Natural killer cell (primary cell): ENCODE measurements around the gene KDM4F. TPM values are rescaled to one million over a fixed set of nuclear protein-coding genes. Genes with fewer than 3 reads are reported as not detected.
A peak's percentile ranks its signal among the peaks of the same experiment; 100 is the strongest.

Experiments used
- ATAC-seq, 3 donors: fragments of 150-1000 bp in 2 of 3; fragments of 200-7000 bp in 1 of 3; cut with Tn5 transposase; 1 replicate in 1 of 3; 2 replicates in 2 of 3; pipeline ENCODE4 v1.10.0; 2021; ENCODE audit warnings: mild to moderate bottlenecking in 2 of 3, moderate library complexity in 2 of 3
- DNase-seq, 2 donors: peaks; one replicate each; pipeline versions ENCODE4 v3.0.0 to v3.0.0-alpha.2; 2013 to 2021; ENCODE audit warnings: mixed read lengths in 1 of 2
- H3K27ac ChIP-seq: one replicate; pipeline ENCODE4 v1.5.1; 2013; ENCODE audit warnings: mild to moderate bottlenecking, low read length
- H3K27me3 ChIP-seq: one replicate; pipeline ENCODE4 v1.6.1; 2013; ENCODE audit warnings: low read length; ENCODE audit not compliant: control insufficient read depth, insufficient read depth
- H3K36me3 ChIP-seq: one replicate; pipeline ENCODE4 v1.6.1; 2013; ENCODE audit warnings: low read length; ENCODE audit not compliant: control insufficient read depth, insufficient read depth
- H3K4me1 ChIP-seq: one replicate; pipeline ENCODE4 v1.6.1; 2013; ENCODE audit warnings: low read length; ENCODE audit not compliant: control insufficient read depth, insufficient read depth
- H3K4me3 ChIP-seq: one replicate; pipeline ENCODE4 v1.5.1; 2013; ENCODE audit warnings: low read length
- H3K9me3 ChIP-seq: one replicate; pipeline ENCODE4 v1.6.1; 2013; ENCODE audit warnings: low read length; ENCODE audit not compliant: control insufficient read depth, insufficient read depth
- H3K27ac Mint-ChIP-seq, 2 donors: one replicate each; pipeline ENCODE4 v1.8.0; 2022; ENCODE audit warnings: mild to moderate bottlenecking in 2 of 2, mixed read lengths in 2 of 2, moderate library complexity in 1 of 2
- H3K27me3 Mint-ChIP-seq, 2 donors: one replicate each; pipeline ENCODE4 v1.8.0; 2022; ENCODE audit warnings: low read depth in 2 of 2, mixed read lengths in 2 of 2
- H3K36me3 Mint-ChIP-seq: one replicate; pipeline ENCODE4 v1.8.0; 2022; ENCODE audit warnings: mixed read lengths
- H3K4me1 Mint-ChIP-seq, 2 donors: one replicate each; pipeline ENCODE4 v1.8.0; 2022; ENCODE audit warnings: mixed read lengths in 2 of 2
- H3K4me3 Mint-ChIP-seq: one replicate; pipeline ENCODE4 v1.8.0; 2022; ENCODE audit warnings: mild to moderate bottlenecking, moderate library complexity, mixed read lengths
- H3K9me3 Mint-ChIP-seq, 2 donors: one replicate each; pipeline ENCODE4 v1.8.0; 2022; ENCODE audit warnings: mixed read lengths in 2 of 2
- WGBS: methylation state at CpG from one replicate; pipeline ENCODE4 v1.1.7; 2013; ENCODE audit warnings: missing lambda C conversion rate; ENCODE audit not compliant: insufficient coverage; 5-methylcytosine and 5-hydroxymethylcytosine counted together
- intact Hi-C: fragments of 100-400 bp; cut with micrococcal nuclease; formaldehyde crosslinking; loops from one replicate; pipeline ENCODE4 v1.14.2; 2022
- total RNA-seq, 4 donors: library from RNA; stranded (reverse); fragments of 120-200 nt in 1 of 4; gene quantifications; one replicate each; pipeline versions ENCODE4 v1.2.3 to v1.2.4, GENCODE V29; 2013 to 2022
- TF ChIP-seq, protein P1 (sequence below): fragments of 200-600 bp; IDR thresholded peaks from one replicate; pipeline ENCODE4 v1.8.0; 2022; ENCODE audit warnings: antibody characterized with exemption

Gene KDM4F
- total RNA-seq, 3 donors from 2014 or later (not counting 1 experiment from before 2014, with no cell fraction given), result not detected

DNA sequence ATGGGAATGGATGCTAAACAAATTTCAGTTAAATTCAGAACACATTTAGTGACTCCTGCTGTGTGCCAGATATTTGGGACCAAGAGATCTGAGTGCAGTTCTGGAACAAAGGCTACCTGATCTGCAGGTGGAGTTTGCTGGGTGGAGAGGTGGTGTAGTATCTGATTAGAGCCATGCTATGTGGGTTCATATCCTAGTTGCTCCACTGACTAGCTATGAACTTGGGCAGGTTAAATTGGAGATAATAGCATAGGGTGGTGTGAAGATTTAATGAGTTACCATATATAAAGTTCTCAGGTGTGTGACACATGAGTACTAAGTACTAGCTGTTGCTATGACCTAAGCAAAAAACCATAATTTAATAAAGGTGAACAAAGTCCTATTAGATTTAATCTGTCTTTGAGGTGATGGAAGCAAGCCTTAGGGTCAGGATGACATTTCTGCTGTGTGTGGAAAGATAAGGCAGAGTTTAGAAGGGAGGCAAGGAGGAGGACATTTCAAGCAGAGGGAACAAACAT is 42.5 kb downstream of the KDM4F start:
- H3K36me3 ChIP-seq, result no peaks in the 10 kb centered on the region
- H3K4me1 ChIP-seq, result peaks cover 21% of the 10 kb centered on the region
- intact Hi-C loops, result no loop called here
- Mint-ChIP-seq H3K4me1 (peaks cover 48 to 50% of the 10 kb centered on the region in 2 donors), H3K27me3 (no peaks in the 10 kb centered on the region), H3K36me3 (no peaks in the 10 kb centered on the region), H3K4me3 (peak overlapping the region; percentile 33), H3K9me3 (no peaks in the 10 kb centered on the region), H3K27ac (no peak overlapping the region)
- H3K4me3 ChIP-seq, result no peak overlapping the region
- no peaks in the 10 kb centered on the region for H3K9me3 ChIP-seq
- DNase-seq, result no peak
- no peaks in the 10 kb centered on the region for H3K27me3 ChIP-seq
- no peak overlapping the region for H3K27ac ChIP-seq
- TF ChIP-seq, protein P1, sequence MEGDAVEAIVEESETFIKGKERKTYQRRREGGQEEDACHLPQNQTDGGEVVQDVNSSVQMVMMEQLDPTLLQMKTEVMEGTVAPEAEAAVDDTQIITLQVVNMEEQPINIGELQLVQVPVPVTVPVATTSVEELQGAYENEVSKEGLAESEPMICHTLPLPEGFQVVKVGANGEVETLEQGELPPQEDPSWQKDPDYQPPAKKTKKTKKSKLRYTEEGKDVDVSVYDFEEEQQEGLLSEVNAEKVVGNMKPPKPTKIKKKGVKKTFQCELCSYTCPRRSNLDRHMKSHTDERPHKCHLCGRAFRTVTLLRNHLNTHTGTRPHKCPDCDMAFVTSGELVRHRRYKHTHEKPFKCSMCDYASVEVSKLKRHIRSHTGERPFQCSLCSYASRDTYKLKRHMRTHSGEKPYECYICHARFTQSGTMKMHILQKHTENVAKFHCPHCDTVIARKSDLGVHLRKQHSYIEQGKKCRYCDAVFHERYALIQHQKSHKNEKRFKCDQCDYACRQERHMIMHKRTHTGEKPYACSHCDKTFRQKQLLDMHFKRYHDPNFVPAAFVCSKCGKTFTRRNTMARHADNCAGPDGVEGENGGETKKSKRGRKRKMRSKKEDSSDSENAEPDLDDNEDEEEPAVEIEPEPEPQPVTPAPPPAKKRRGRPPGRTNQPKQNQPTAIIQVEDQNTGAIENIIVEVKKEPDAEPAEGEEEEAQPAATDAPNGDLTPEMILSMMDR, result no peak
- ATAC-seq, result no peak

DNA sequence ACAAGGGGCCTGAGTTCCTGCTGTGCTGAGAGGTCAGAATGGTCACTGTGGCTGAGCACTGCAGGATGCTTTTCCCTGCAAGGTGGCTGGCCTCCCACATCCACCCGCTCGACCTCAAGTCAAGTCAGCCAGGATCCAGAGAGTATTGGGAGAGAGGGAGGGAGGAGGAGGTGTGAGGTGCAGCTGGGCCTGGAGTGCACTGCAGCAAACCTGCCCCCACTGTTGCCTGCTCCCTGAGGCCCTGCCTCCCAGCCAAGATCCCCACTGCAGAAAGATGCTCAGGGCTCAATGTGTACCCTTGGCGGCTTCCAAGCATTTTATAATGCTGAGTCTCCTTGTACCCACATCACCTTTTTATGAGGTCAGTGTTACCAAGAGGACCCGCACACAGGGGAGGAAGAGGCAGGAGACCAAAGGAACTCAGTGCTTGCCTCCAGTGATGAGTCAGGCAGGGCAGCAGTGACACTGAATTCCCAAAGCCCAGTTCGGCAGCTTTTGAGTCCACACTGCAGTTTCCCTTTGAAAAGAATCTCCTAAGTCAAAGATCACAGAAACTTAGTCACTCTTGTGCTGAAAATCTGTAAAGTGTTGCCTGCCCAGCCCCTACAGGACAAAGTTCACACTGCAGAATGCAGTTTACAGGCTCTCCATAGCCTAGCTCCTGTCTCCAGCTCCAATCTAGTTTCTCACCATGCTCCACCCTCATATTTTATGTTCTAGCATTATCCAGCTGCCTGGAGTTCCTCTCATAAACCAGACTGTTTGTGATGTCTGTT is 43.5 kb downstream of the KDM4F start:
- DNase-seq (peak in 1 of 2 donors; percentile 52), ATAC-seq (no peak)
- Histone ChIP-seq H3K36me3 (no peaks in the 10 kb centered on the region), H3K4me1 (peaks cover 21% of the 10 kb centered on the region), H3K4me3 (no peak overlapping the region), H3K27ac (no peak overlapping the region), H3K27me3 (no peaks in the 10 kb centered on the region), H3K9me3 (no peaks in the 10 kb centered on the region)
- 56% methylated on average over 5 of the region's 5 CpGs for WGBS
- TF ChIP-seq, protein P1, result peak; percentile 34
- no peaks in the 10 kb centered on the region for H3K27me3 Mint-ChIP-seq
- H3K9me3 Mint-ChIP-seq, result no peaks in the 10 kb centered on the region
- H3K27ac Mint-ChIP-seq, result no peak overlapping the region
- H3K36me3 Mint-ChIP-seq, result no peaks in the 10 kb centered on the region
- peak overlapping the region; percentile 14 for H3K4me3 Mint-ChIP-seq
- intact Hi-C loops, result no loop called here
- H3K4me1 Mint-ChIP-seq, result peaks cover 50 to 53% of the 10 kb centered on the region in 2 donors

- no peaks in the 10 kb centered on the region for H3K36me3 ChIP-seq
- H3K4me1 Mint-ChIP-seq, result peaks cover 49 to 50% of the 10 kb centered on the region in 2 donors
- no peak for DNase-seq
- H3K9me3 Mint-ChIP-seq, result no peaks in the 10 kb centered on the region
- no peak for ATAC-seq
- peaks cover 19% of the 10 kb centered on the region for H3K4me1 ChIP-seq
- peak overlapping the region; percentile 14 for H3K4me3 Mint-ChIP-seq
- 84% methylated on average over 3 of the region's 3 CpGs for WGBS
- no peaks in the 10 kb centered on the region for H3K36me3 Mint-ChIP-seq
- H3K4me3 ChIP-seq, result no peak overlapping the region
- intact Hi-C loops, result no loop called here
- no peaks in the 10 kb centered on the region for H3K27me3 Mint-ChIP-seq
- H3K27ac Mint-ChIP-seq, result no peak overlapping the region
- TF ChIP-seq, protein P1, result no peak
- H3K27me3 ChIP-seq, result no peaks in the 10 kb centered on the region
- no peak overlapping the region for H3K27ac ChIP-seq
- no peaks in the 10 kb centered on the region for H3K9me3 ChIP-seq
These were observed 44.3 kb downstream of the KDM4F start for GRCh38 chr11:95093548-95093947.
